Right ventricle myocardium superior (tissue), 1 donor: ENCODE results near the gene TEP1. TPM values are rescaled to one million over a fixed set of nuclear protein-coding genes. Genes with fewer than 3 reads are reported as not detected.
"Not testable (repeated sequence)": the region's sequence is repeated elsewhere in the genome, so short reads cannot be mapped to it uniquely, and the experiment has no call there.

Source experiments
- ATAC-seq: fragments of 200-7000 bp; cut with Tn5 transposase; one replicate; pipeline ENCODE4 v1.9.1; 2020; ENCODE audit warnings: mild to moderate bottlenecking; ENCODE audit not compliant: poor library complexity
- DNase-seq: peaks from one replicate; pipeline ENCODE4 v3.0.0-alpha.2; 2020
- intact Hi-C: fragments of 100-400 bp; cut with DNase I; formaldehyde crosslinking; loops from one replicate; pipeline ENCODE4 v1.11.2; 2022
- long read RNA-seq: library from polyadenylated mRNA; unstranded; transcript quantifications from one replicate; pipeline ENCODE4 v2.0.0, GENCODE V29; 2021
- total RNA-seq: library from RNA; stranded (reverse); fragmentation: NEBNext Ultra II Directional; extraction: Animal tissue kit (Norgen Biotek cat#: 25700); gene quantifications from one replicate; pipeline ENCODE4 v1.2.1, GENCODE V29; 2021
- donor health status: DM: no; HTN: yes; CAD: no; lungs with severe emphysema.

TEP1 gene
- total RNA-seq = 9.3 TPM
- long read RNA-seq, partial matches to known transcripts = 1 of 1 reads
- long read RNA-seq, other reads (novel, unspliced or antisense) = 0 of 1 reads

DNA sequence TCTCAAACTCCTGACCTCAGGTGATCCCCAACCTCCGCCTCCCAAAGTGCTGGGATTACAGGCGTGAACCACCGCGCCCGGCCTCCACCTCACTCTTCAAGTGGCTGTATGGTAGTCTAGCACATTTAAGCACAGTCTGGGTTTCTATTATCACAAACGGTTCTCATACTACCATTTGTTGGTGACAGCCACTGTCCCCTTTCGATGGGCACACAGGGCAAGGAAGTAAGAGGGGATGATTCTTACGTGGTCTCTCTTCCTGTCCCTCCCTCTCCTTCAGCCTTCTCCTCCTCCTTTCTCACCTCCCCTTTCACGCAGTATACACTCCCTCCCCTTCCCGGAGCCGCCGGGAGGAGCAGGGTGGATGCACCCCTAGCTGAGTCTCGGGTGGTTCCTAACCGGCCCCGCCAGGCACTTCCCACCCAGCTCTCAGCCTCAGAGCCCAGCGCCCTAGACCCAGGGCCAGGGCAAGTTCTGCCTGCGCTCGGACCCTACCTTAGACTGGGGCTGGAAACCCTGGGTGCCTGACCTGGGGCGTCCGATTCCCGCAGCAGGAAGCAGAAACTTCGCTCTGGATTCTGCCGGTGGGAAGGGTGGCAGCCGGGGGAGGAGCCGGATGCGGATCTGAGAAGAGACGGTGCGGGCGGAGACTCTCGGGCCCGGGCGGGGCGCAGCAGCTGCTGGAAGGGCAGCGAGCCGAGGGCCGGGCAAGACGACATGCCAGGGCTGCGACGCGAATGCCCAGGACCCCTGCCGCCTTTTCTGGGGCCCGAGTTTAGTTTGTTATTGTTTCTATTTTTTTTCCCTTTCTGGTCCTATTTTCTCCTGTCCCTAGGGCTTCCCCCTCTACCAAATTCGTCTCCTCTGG is at the start of gene TEP1:
Gene TEP1 (minus strand): TSS at position 626 of the 868 bp plus-strand sequence. CDS start 5,062 bp downstream, outside the sequence.
- DNase-seq = peak; percentile 94
- intact Hi-C loops = loop anchor here (5.0 kb wide), 2 partner anchors 71 to 199 kb away; partner anchors contain the start of gene PARP2

GRCh38 chr14:20461225-20462141 is 48.2 kb upstream of the TEP1 start, which contains the start of gene PIP4P1:
PIP4P1 (minus strand) TSS chr14:20461434; CDS start chr14:20461325, 109 bp downstream.
- intact Hi-C loops = no loop called here
- DNase-seq = peak; percentile 99
- ATAC-seq = peak; percentile 98

More for the DNA sequence above, at the start of gene TEP1:
- peak; percentile 98 for ATAC-seq

GRCh38 chr14:20460458-20461224 is 47.3 kb upstream of the TEP1 start:
- ATAC-seq (no peak), DNase-seq (no peak)
- intact Hi-C loops = no loop called here

DNA sequence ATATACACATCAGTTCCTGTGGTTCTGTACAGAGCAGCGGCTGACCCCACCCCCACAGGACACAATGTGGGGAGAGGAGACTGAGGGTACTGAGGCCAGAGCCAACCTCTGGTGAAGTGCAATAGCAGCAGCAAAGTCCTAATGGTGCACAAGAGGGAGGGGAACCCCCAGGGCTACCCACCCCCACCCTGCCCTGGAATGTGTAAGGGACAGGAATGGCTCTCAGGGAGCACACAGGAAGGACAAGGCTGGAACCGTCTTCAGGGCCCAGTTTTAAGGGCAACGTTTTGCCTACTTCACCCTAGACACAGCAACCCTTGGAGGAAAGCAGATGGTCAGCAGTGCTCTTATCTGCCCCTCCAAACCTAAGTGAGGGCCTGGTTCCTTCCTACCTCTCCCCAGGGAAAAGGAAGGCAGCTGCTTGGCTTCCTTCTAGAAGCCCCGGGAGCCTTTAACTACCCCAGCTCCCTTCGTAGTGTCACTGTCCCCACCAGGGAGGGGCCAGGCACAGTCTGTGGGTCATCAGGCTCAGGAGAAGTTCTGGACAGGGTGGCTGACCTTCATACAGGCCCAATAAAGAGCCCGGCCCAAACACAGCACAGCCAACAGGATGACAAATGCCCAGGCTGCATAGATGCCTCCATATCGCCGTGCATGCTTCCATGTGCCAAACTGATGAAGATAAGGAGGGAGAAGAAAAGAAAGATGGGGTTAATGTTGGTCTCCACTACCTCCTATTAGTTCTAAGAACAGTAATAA is 44.9 kb upstream of the TEP1 start:
- ATAC-seq (no peak), DNase-seq (no peak)
- intact Hi-C loops = loop anchor here (5.0 to 10.0 kb wide), 2 partner anchors 41 to 113 kb away; partner anchors contain the start of gene PARP2

- intact Hi-C loops = loop anchor here (5.0 to 10.0 kb wide), 2 partner anchors 40 to 112 kb away; partner anchors contain the start of gene PARP2
- DNase-seq (no peak), ATAC-seq (no peak)
Measured at GRCh38 chr14:20456971-20457370, 43.7 kb upstream of the TEP1 start.

DNA sequence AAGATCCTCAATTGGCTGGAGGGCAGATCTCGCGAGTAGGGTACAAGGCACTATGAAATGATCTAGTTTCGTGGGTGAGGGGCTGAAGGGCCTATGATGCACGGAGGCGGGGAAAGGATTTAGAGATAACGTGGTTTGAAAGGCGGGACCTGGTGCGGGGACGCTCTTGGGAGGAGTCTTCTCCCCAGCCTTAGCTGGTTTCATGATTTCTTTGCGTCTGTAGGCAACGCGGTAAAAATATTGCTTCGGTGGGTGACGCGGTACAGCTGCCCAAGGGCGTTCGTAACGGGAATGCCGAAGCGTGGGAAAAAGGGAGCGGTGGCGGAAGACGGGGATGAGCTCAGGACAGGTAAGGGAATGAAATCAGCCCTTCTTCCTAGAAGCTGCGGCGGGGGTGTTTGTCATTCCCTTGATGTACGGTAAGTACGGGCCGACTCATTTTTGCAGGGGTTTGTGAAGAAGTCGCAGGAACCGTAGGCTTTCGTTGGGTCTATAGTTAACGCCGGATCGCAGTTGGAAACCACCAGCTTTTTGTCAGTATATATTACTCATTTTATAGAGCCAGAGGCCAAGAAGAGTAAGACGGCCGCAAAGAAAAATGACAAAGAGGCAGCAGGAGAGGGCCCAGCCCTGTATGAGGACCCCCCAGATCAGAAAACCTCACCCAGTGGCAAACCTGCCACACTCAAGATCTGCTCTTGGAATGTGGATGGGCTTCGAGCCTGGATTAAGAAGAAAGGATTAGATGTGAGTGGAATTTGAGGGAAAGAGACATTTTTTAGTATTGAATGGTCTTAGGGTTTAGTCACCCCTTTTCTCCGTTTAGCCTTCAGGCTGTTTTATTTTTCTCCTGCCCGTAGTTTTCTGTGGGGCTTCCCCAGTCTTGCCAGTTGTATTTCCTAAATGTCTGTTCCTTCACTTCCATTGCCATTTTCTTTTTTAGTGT is 42.3 kb upstream of the TEP1 start:
- ATAC-seq (peak; percentile 55), DNase-seq (peak; percentile 58)
- intact Hi-C loops = loop anchor here (5.0 to 10.0 kb wide), 2 partner anchors 38 to 111 kb away; partner anchors contain the start of gene PARP2

GRCh38 chr14:20454516-20455354 is 41.4 kb upstream of the TEP1 start, which contains the start of the genes APEX1 and OSGEP:
APEX1 (plus strand) TSS chr14:20455226; CDS start chr14:20455646, 420 bp downstream.
OSGEP (minus strand) TSS chr14:20454812; CDS start chr14:20454683, 129 bp downstream.
- DNase-seq (peak; percentile 99), ATAC-seq (peak; percentile 96)
- intact Hi-C loops = loop anchor here (5.0 to 10.0 kb wide), 2 partner anchors 37 to 110 kb away; partner anchors contain the start of gene PARP2

DNA sequence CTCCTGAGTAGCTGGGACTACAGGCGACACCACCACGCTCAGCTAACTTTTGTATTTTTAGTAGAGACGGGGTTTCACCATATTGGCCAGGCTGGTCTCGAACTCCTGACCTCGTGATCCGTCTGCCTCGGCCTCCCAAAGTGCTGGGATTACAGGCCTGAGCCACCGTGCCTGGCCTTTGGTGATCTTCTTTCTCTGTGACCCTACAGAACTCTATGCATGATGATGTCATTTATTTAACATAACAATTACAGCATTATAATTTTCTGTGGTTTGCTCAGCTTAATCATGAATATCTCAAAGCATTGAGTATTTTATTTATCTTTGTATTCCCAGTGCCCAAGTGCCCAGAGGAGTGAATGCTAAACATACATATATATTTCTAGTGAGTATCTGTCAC is 39.5 kb upstream of the TEP1 start:
- ATAC-seq, DNase-seq: not testable (repeated sequence)
- intact Hi-C loops = loop anchor here (10.0 kb wide), 1 partner anchor 108 kb away; the partner anchor contains the start of gene PARP2

DNA sequence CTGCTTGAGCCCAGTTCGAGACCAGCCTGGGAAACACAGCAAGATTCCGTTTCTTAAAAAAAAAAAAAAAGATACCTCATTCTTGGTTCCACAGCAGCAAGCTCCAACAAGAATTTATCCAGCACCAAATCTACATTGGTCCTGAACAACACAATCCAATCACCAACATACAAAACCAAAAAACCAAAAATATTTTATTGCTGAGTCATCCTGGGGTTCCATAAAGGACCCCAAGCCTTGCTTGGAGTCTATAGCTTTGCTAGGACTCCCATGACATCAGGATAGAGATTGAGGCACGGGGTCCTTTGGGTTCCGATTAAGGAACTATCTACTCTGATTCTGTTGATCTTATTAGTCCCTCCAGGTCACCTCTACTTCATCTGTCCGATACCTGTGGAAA is 33.6 kb upstream of the TEP1 start:
- ATAC-seq = no peak
- DNase-seq = no peak
- intact Hi-C loops = no loop called here

GRCh38 chr14:20443650-20444049 is 30.3 kb upstream of the TEP1 start:
- ATAC-seq, intact Hi-C loops, DNase-seq: not testable (repeated sequence)

GRCh38 chr14:20441461-20441860 is 28.2 kb upstream of the TEP1 start:
- ATAC-seq (no peak), DNase-seq (no peak)
- intact Hi-C loops = no loop called here

- intact Hi-C loops = no loop called here
- ATAC-seq (no peak), DNase-seq (no peak)
Measured at GRCh38 chr14:20440882-20441281, 27.6 kb upstream of the TEP1 start.

DNA sequence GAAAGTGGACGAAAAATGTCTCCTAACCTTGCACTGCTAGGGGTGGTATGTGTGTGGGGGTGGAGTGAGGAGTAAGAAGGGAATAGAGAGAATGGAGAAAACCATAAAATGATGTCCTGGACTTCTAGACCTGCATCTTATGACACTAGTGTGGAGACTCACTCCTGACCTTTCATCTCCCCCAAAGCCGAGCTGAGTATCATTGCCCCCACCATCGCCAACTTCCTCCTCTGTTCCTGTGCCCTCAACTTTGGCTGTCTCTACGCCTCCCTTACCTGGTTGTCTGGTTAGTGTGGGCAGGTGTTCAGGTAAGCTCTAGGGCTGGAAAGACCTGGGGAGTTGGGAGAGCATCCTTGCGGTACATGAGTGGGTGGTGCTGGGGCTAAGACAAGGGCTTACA is 27.2 kb upstream of the TEP1 start:
- intact Hi-C loops = no loop called here
- DNase-seq (no peak), ATAC-seq (no peak)

GRCh38 chr14:20438664-20439063 is 25.4 kb upstream of the TEP1 start:
- intact Hi-C loops = no loop called here
- DNase-seq = no peak
- ATAC-seq = no peak

GRCh38 chr14:20436363-20436755 is 23.1 kb upstream of the TEP1 start:
- intact Hi-C loops = no loop called here
- DNase-seq = no peak
- ATAC-seq = no peak
